G401 (cell line): ENCODE data around the gene RXRA. TPM values are rescaled to one million over a fixed set of nuclear protein-coding genes. Genes with fewer than 3 reads are reported as not detected.

Source experiments
- DNase-seq: peaks from one replicate; pipeline ENCODE4 v3.0.0-alpha.2; 2015; ENCODE audit warnings: low spot score
- in situ Hi-C: cut with HindIII; loops from 2 replicates; pipeline ENCODE4 v1.10.0; 2016; ENCODE audit warnings: low sequenced_read_pairs, mixed read lengths
- total RNA-seq: library from RNA; depleted of rRNA; stranded (reverse); fragments of >200 nt; shearing (Covaris generic); gene quantifications from 2 replicates; pipeline ENCODE4 v1.2.3, GENCODE V29; 2014

Gene RXRA
- total RNA-seq, 1 experiment from 2014 or later: 18.9 TPM

DNA sequence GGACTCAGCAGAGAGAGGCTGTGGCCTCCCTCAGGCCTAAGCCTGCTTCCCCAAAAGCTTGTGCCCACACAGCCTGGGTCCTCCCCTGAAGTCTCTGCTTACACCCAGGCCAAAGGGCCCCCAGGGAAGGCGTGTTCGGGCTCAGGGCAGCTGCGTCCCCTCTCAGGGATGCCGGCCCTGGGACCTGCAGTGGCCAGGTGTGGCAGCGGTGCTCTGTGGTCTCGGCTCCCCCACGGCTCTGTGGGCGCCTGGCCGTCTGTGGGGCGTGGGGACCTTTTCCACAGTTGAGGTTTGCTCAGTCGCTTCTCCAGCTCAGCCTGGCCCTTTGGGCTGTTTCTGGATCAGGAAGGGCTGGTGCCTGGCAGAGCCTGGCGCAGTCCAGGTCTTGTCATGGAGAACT lies 75.9 kb downstream of the RXRA start:
- in situ Hi-C loops: no loop called here
- no peak for DNase-seq

DNA sequence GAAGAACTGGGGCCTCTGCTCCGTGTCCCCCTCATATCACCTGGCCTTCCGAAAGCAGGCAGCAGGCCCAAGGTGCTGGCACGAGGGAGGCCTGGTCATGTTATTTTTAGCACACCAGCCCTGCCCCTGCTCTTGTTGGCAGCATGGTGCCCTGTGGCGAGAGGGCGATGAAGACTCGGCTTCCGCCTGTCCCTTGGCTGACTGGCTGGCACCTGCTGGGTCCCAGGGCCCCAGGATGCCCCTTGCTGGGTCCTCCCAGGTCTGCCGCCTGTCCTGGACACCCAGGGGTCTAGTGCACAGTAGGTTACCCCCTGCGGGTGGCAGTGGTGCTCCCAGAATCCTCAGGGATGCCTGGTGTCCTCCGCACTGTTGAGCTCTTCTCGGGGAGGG lies 77.0 kb downstream of the RXRA start:
- peak; percentile 80 for DNase-seq
- in situ Hi-C loops: no loop called here

DNA sequence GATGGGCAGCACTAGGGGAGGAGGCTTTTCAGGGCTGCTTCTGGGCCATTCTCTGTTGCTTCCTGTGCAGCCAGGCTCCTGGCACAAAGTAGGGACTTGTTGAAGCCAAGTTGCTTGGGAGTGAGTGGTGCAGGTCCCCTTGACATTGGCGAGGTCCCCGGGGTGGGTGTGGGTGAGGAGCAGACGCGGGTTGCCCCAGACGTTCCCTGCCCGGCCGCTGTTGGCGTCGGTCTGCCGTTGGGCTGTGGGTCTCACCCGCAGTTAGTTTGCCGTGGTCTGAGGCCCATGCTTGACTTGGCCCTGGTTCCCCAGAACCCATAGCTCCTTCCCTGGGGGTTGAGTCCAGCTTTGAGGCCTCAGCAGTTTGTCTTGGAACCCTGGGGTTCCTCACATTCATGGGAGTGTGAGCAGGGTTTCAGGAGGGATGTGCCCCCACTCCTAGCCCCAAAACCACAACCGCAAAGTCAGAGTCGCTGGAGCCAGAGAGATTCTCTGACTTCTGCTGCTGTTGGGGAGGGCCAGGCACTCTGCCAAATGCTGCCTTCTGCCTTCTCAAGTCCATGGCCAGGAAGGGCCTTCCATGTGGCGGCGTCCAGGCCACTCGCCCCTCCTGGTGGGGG lies 77.5 kb downstream of the RXRA start:
- DNase-seq: peak; percentile 86
- in situ Hi-C loops: no loop called here

DNA sequence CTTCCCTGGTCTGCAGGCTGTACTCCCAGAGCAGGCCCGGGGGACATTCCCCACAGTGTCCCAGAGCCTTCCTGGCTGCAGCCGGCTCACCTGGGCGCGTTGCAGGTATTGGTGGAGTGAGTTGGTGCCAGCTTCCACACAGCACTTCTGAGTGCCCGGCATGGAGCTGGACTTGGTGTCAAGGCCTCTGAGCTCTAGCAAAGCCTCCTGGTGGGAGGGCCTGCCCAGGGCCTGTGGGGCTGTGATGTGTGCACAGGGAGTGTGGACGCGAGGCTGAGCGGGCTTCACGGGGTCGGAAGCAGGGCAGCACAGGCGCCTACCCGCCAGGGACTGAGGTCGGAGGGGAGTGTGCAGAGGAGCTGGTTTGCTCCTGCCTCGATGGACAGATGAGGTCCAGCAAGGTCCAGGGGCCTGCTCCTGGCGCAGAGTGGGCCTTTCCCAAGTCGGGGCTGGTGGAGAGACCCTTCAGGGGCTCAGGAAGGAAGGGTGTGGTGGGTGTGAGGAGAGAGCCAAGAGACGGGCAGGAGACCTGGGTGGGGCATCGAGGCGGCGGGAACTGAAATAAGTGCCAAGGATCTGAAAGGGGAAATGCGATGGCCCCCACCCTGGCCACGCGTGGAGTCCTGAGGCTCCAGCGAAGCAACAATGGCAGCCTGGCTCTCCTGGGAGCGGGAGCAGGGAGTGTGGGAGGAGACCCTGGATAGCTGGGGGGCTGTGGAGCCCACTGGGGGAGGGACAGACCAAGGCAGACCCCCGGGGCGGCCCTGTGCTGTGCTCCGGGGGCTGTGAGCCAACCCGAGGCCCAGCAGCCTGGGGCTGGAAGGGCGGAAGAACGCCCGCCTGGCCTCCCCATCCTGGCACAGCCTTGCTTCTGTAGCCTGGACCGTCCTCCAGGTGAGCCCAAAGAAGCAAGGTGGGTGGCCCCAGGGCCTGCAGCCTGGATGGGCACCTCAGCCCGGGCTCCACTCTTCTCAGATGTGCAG lies 78.4 kb downstream of the RXRA start:
- in situ Hi-C loops: no loop called here
- no peak for DNase-seq

DNA sequence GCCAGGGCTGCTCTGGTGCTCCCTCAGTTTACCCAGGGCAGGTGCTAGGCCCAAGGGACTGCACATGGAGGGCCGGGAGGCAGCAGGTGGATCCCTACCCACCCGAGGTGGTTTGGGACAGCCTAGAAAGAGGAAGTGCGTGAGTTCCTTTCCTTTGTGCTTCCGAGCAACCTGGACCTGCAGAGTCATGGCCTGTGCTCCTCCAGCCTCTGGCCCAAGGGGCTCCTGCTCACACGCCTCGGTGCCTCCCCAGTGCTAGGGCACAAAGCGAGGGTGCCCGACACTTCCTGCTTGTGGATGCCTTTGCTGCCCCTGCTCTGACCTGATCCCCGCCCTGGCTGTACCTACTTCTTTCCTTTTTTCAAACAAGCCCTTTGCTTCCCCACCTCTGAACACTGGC lies 79.3 kb downstream of the RXRA start:
- in situ Hi-C loops: no loop called here
- DNase-seq: no peak

DNA sequence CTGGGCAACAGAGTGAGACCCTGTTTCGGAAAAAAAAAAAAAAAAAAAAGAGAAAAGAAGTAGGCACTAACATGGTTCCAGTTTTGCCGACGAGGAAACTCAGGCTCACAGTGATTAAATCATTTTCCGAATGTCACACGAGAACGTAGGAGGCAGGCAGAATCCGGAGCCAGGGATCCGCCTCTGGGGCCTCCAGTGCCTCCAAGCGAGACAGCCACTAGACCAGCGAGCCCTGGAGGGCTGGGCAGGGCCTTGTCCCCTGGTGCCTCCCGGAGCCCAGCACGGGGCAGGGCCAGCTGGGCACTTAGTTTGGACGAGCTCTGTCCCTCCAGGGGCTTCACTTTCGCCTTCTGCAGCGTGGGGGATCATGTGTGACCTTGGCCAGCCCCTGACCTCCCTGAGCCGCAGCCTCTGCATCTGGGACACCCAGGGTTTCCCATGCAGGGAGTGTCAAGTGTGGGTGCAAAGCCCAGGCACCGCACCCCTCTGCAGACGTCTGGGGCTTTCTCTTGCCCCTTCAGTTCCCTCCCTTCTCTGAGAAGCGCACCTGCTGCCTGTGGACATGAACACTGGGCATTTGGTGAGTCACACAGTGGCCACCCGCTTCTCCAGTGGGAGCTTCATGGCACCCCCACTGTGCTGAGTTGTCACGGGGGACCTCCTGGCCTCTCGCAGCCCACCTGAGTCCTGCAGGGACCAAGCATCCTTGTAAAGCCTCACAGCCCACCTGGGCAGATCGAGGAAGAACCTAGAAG lies 80.3 kb downstream of the RXRA start:
- DNase-seq: no peak
- in situ Hi-C loops: no loop called here

DNA sequence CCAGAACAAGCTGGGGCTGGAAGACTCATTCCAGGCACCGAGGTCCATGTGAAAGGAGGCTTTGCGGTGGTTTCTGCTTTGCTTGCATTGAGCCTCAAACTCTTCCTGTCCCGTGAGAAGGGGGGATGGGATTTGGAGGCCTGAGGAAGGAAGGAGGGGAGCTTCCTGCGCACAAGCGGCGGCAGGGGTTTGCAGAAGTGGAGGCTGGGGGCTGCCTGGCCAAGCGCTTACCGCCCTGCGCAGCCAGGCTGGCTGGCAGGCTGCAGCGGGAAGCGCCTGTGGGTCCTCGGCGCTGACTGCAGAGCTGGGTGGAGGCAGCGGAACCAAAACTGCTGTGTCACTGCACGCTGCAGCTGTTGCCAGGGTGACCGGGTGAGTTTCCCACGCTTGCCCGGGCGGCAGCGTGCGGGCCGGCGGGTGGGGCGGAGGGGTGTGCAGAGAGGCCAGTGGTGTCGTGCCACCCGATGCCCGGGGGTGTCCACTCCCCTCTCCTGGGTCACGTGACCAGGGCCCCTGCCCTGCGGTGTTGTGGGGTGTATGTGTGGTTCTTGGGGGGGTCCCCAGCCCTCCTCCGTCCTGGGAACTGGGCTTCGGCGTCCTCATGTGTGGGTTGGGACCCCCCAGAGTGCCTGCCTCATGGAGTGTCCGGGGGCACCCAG lies 81.0 kb downstream of the RXRA start:
- in situ Hi-C loops: no loop called here
- peak; percentile 43 for DNase-seq

DNA sequence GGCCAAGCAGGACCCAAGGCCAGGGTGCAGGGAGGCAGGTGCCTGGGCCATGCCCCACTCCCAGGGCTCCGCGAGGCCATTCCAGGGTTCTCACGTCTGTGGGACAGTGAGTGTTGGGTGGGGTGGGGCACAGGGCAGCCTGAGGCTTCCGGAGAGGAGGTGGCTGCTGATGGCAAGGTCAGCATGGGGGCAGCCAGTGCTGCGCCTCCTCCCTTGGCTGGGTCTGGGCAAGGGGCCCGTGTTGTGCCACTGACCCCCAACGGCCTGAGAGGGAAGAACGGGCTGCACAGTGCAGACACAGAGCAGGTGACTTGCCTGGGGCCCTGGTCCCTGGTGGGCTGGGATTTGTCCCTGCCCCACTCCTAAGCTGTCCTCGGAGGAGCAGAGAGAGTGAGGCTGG lies 82.1 kb downstream of the RXRA start:
- DNase-seq: no peak
- in situ Hi-C loops: no loop called here

DNA sequence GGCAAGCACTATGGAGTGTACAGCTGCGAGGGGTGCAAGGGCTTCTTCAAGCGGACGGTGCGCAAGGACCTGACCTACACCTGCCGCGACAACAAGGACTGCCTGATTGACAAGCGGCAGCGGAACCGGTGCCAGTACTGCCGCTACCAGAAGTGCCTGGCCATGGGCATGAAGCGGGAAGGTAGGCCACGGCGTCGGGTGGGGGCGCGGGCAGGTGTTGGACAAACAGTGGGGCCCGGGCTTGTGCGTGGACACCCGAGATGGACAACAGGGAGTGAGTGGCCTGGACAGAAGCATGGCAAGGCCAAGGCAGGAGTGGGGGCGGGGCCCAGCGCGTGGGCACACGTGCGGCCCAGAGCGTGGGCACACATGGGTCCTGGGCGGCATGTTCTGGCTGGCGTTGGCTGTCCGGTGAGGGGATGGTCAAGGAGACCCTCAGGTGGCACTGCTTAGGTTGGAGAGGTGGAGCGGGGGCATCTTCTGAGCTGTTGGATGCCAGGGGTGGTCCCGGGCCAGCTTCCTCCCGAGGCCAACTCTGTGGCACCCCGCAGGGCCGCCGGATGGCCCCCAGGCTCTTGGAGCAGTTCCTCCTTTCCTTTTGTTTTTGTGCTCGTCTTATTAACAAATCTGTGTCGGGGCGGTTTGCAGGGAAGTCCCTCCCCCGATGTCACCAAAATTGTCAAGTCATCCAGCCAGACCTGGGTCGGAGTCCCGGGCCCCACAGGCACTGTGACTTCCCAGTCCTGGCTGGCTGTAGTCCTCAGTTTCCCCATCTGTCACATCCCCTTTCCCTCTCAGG lies 82.9 kb downstream of the RXRA start:
- in situ Hi-C loops: no loop called here
- no peak for DNase-seq

DNA sequence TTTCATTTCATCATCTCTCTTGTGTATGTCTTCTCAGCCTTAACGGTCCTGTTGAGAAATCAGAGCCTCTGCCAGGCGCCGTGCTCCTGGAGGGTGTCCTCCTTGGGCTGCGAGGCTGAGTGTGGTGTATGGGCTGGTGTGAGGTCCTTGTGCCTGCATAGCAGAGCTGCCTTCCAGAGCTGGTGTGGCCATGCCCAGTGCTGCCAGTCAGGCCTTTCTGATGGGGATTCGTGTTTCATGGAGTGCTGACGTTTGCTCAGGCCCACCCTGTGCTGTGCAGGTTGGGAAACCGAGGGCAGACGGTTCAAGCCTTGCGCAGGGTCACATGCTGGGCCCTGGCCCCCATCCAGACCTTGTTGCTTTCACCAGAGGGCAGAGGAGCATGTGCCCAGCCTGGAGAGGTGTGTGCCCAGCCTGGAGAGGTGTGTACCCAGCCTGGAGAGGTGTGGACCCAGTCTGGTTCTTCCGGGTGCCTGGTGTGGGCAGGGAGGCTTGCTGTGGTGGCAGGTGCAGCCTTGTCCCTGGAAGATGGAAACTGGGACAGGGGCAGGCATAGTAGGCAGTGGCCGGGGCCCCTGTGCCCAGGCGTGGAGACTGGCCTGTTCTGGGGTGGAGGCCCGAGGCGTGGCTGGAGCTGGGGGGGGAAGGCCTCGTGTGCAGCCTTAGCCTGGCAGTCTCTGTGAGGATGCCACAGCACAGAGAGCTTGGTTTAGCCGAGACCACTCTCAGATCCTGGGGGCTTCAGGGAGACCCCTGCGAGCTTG lies 84.0 kb downstream of the RXRA start:
- DNase-seq: no peak
- in situ Hi-C loops: no loop called here

DNA sequence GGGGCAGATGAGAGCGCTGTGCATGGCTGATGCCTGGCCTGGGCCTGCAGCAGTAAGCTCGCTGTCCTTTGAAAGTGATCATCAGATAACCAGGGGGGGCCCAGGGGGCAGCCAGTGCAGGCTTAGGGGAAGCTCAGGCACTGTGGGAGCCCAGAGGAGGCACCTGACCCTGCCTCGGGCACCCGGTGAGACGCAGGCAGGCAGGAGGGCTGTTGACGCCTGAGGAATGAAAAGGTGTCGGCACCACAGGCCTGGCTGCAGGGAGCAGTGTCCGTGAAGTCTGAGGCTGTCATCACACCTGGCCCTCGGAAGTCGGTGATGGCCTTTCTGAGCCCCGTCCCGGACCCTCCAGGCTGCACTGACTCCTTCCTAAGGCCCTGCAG lies 84.6 kb downstream of the RXRA start:
- no peak for DNase-seq
- in situ Hi-C loops: no loop called here

DNA sequence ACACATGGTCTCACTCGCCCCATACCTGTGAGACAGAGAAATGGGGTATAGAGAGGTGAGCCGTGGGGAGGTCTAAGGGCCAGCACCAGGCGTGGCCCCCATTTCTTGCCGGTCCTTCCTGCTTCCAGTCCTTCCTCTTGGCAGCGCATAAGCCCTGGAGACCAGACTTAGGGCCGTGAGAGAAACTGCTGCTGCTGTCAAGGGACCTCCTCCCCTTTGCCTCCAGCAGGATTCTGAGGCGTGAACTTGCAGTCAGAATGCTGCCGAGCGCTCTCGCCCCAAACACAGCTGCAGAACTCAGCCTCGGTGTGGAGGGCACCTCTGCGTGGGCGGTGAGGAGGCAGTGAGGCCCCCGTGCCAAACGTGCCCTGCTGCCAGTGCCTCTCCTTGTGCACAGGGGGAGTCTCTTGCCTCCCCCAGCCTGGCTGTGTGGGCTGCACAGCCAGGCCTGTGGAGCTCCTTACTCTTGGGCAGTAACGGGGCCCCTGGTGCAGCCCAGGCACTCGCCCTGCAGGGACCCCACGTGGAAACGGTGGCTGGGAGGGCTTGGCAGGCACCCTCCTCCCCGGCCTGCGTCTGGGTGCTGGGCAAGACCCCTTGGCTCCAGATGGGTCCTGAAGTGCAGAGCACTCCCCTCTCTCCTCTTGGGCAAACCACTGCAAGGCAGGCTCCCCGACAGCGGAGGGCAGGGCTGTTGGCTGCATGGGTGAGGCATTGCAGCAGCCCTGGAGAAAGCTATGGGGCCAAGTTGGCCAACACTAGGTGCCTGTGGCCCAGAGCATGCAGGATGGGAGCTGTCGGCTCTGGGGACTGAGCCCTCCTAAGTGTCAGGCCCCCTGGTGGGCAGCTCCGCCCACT lies 85.4 kb downstream of the RXRA start:
- DNase-seq: no peak
- in situ Hi-C loops: no loop called here

DNA sequence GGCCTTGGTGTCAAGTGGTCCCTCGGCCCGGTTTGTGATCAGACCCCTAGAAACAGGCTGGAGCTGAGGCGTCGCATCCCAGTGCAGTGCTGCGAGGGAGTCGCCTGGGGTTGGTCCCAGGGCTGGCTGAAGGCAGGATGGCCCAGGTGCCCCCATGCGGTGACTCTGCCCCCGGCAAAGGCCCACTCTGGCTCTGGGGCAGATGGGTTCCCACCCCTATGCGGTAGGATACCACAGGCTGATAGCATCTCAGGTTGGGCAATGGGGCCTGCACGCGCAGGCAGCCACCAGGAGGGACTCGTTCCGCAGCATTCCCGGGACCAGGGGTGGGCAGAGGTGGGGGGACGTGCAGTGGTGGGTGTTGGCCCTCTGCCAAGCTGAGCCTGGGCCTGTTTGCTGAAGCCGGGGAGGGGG lies 86.0 kb downstream of the RXRA start:
- in situ Hi-C loops: no loop called here
- no peak for DNase-seq

DNA sequence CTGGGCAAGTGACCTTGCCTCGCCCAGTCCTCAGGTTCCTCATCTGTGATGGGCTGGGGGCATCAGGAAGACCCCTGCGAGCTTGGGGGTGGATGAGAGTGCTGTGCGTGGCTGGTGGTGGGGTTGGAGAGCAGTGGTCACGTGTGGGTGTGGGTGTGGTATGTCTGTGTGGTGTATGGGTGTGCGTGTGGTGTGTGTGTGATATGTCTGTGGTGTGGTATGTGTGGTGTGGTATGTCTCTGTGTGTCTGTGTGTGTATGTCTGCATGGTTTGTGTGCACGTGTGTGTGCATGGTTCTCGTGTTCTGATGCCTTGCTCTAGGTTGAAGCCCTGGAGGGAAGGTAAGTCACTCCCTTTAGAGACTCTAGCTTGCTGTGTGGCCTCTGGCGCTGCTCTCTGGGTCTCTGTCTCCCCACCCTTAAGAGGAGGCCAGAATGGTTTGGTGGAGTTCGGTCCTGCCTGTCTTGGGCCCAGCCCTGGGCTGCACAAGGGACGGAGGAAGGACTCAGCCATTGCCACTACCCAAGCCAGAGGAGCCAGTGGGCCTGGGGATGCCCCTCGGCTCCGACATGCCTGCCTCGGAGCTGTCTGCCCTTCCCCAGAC lies 87.0 kb downstream of the RXRA start:
- no peak for DNase-seq
- in situ Hi-C loops: no loop called here

DNA sequence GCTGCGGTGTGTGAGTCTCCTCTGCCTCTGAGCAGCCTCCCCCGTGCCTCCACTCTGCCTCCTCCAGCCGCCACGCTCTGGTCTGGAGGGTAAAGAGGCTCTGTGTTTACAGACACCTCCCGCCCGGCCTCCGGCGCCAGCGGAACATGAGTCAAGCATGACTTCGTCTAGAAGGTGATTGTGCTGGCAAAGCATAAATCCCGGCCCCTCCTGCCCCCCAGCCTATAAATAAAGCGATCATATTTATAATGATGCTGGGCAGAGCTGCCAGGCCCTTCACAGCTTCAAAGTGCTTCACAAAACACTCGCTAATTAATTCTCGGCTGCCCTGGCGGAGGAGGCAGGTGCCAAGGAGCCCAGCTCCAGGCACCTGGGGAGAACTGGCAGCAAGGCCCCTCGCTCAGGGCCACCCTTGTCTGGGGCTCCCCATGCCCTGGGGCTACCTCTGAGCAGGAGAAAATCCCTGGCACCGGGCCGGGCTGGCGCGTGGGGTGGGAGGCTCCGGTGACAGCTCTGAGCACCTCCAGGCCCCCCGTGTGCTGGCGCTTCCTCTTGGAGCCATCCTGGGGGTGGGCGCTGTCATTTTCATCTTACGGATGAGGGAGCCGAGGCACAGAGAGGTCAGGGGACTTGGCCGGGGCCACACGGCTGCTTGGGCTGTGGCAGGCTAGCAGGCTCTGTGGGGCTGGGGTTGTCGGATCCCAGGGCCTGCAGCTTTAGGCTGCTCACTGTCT lies 87.8 kb downstream of the RXRA start:
- DNase-seq: peak; percentile 37
- in situ Hi-C loops: no loop called here

DNA sequence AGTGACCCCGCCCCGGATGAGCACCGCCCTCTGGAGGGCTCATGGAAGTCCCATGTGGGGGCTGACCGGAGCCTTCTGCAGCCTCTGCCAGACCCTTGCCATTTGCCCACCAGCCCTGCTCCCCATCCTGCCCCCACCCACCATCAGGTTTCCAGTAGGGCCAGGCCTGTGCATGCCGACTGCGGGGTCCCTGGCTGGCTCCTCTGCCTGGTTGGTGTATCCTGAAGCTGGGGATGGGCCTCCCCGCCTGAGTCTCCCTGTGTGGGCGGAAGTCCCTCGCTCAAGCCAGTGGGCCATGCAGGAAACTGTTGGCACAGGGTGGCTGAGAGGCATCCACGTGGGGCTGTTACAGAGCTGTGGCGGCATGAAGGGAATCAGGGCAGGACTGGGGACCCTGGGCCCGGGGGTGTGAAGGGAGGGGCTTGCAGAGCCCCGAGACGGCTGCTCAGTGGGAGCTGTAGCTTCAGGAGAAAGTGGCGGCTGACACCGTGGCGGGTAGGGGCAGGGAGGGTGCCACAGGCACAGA lies 88.7 kb downstream of the RXRA start:
- DNase-seq: no peak
- in situ Hi-C loops: no loop called here
